Epithelial cell of esophagus (primary cell): ENCODE data around the gene TBC1D14.
"Not testable (repeated sequence)": the region's sequence is repeated elsewhere in the genome, so short reads cannot be mapped to it uniquely, and the experiment has no call there.

Source experiments
- DNase-seq: peaks from one replicate; pipeline ENCODE4 v3.0.0; 2010; ENCODE audit warnings: low read depth
- H3K4me3 ChIP-seq: 2 replicates; pipeline ENCODE4 v1.5.1; 2011; ENCODE audit warnings: mild to moderate bottlenecking, low read length, control low read depth
- TF ChIP-seq, protein P1 (sequence below): IDR thresholded peaks from 2 replicates; pipeline ENCODE4 v1.5.1; 2011; ENCODE audit warnings: low read depth, mild to moderate bottlenecking, low read length, control low read depth, inconsistent platforms; ENCODE audit not compliant: insufficient read depth; ENCODE audit errors: missing control alignments

TBC1D14 gene

DNA sequence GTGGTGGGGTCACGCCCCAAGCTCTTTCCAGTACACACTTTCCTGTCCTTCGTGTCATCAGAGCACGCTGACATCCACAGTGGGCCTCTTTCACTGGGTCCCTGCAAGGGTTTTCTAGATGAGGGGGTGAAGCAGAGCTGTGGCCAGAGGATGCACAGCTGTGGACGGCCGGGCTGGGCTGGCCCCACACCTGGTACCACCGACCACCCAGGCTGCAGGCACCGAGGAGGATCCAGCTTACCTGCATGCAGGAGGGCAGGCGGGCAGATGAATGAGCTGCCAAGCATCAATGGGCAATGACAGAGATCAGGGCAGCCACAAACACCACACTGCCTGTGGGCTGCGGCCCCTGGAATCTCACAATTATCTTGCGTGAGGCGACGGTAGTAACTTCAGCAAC lies 167.7 kb downstream of the TBC1D14 start:
- no peak for DNase-seq
- TF ChIP-seq, protein P1, sequence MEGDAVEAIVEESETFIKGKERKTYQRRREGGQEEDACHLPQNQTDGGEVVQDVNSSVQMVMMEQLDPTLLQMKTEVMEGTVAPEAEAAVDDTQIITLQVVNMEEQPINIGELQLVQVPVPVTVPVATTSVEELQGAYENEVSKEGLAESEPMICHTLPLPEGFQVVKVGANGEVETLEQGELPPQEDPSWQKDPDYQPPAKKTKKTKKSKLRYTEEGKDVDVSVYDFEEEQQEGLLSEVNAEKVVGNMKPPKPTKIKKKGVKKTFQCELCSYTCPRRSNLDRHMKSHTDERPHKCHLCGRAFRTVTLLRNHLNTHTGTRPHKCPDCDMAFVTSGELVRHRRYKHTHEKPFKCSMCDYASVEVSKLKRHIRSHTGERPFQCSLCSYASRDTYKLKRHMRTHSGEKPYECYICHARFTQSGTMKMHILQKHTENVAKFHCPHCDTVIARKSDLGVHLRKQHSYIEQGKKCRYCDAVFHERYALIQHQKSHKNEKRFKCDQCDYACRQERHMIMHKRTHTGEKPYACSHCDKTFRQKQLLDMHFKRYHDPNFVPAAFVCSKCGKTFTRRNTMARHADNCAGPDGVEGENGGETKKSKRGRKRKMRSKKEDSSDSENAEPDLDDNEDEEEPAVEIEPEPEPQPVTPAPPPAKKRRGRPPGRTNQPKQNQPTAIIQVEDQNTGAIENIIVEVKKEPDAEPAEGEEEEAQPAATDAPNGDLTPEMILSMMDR = no peak
- H3K4me3 ChIP-seq = no peak overlapping the region

DNA sequence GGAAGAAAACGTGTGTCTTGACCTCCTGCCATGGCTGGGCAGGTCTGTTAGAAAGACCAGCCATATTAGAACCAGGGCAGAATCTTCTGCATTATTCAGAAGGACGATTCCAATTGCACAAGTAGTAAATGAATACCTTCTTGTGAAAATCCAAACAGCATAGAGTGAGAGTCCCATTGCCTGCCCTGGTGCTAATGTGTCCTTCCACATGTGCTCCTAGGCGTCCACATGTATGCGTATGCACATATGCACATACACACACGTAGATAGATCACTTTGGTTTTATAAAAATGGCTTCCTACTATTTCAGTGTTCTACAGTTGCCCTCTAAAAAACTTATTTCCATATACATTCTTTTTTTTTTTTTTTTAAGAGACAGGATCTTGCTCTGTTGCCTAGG lies 168.4 kb downstream of the TBC1D14 start:
- no peak overlapping the region for H3K4me3 ChIP-seq
- TF ChIP-seq, protein P1 = no peak

DNA sequence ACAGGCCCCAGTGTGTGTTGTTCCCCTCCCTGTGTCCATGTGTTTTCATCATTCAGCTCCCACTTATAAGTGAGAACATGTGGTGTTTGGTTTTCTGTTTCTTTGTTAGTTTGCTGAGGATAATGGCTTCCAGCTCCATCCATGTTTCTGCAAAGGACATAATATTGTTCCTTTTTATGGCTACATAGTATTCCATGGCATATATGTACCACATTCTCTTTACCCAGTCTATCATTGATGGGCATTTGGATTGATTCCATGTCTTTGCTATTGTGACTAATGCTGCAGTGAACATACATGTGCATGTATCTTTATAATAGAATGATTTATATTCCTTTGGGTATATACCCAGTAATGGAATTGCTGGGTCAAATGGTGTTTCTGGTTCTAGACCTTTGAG lies 169.9 kb downstream of the TBC1D14 start:
- not testable (repeated sequence) for DNase-seq, H3K4me3 ChIP-seq

More for the DNA sequence above, 168.4 kb downstream of the TBC1D14 start:
- DNase-seq = no peak

DNA sequence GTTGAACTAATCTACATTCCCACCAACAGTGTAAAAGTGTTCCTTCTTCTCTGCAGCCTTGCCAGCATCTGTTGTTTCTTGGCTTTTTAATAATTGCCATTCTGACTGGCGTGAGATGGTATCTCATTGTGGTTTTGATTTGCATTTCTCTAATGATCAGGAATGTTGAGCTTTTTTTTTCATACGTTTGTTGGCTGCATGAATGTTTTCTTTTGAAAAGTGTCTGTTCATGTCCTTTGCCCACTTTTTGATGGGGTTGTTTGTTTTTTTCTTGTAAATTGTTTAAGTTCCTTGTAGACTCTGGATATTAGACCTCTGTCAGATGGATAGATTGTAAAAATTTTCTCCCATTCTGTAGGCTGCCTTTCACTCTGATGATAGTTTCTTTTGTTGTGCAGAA lies 170.3 kb downstream of the TBC1D14 start:
- DNase-seq, H3K4me3 ChIP-seq: not testable (repeated sequence)
